Stimulated activated CD8-positive, alpha-beta memory T cell treated with anti-CD3 and anti-CD28 coated beads, Interleukin-7, amount 100 ng/mL, for 48 hours (primary cell): Measurements from ENCODE around the gene PCDHA7.
"Not testable (repeated sequence)": the region's sequence is repeated elsewhere in the genome, so short reads cannot be mapped to it uniquely, and the experiment has no call there.

Source experiments
- DNase-seq, 2 donors: peaks; one replicate each; pipeline ENCODE4 v3.0.0-alpha.2; 2020; ENCODE audit warnings: low read depth in 1 of 2; ENCODE audit errors: extremely low read depth in 1 of 2

PCDHA7 gene

GRCh38 chr5:140821375-140822280 is 12.4 kb upstream of the PCDHA7 start, which contains the start of gene PCDHA5:
Gene PCDHA5 (plus strand): TSS chr5:140821613.
- no peak for DNase-seq

GRCh38 chr5:140822281-140822629 is 11.8 kb upstream of the PCDHA7 start:
- DNase-seq = no peak

GRCh38 chr5:140822969-140823368 is 11.1 kb upstream of the PCDHA7 start:
- not testable (repeated sequence) for DNase-seq

GRCh38 chr5:140823475-140823874 is 10.6 kb upstream of the PCDHA7 start:
- DNase-seq = no peak

GRCh38 chr5:140827704-140828361 is 6.2 kb upstream of the PCDHA7 start, which contains the start of gene PCDHA6:
Gene PCDHA6 (plus strand): TSS chr5:140827960. CDS start chr5:140828092, 132 bp downstream.
- no peak for DNase-seq

- no peak for DNase-seq
Observed at GRCh38 chr5:140828362-140828737, 5.7 kb upstream of the PCDHA7 start.

- DNase-seq = not testable (repeated sequence)
Observed at GRCh38 chr5:140829511-140830501, 4.3 kb upstream of the PCDHA7 start.

- DNase-seq = not testable (repeated sequence)
Observed at GRCh38 chr5:140834439-140835008, 455 bp downstream of the PCDHA7 start.

GRCh38 chr5:140835622-140836510 is 1.8 kb downstream of the PCDHA7 start:
- DNase-seq = no peak

- no peak for DNase-seq
Observed at GRCh38 chr5:140840978-140841962, 7.2 kb downstream of the PCDHA7 start, which contains the start of gene PCDHA8. Gene PCDHA8 (plus strand): TSS chr5:140841187. CDS start chr5:140841322, 135 bp downstream.

- no peak for DNase-seq
Observed at GRCh38 chr5:140842798-140843733, 9.0 kb downstream of the PCDHA7 start.

- not testable (repeated sequence) for DNase-seq
Observed at GRCh38 chr5:140848139-140849102, 14.4 kb downstream of the PCDHA7 start, which contains the start of gene PCDHA9. Gene PCDHA9 (plus strand): TSS chr5:140848382. CDS start chr5:140848496, 114 bp downstream.

- not testable (repeated sequence) for DNase-seq
Observed at GRCh38 chr5:140849831-140850634, 16.0 kb downstream of the PCDHA7 start.

- no peak for DNase-seq
Observed at GRCh38 chr5:140855772-140856674, 22.0 kb downstream of the PCDHA7 start, which contains the start of gene PCDHA10. Gene PCDHA10 (plus strand): TSS chr5:140855897. CDS start chr5:140856049, 152 bp downstream.
